HUES48 (cell line): ENCODE data around the gene FBXL7.

ENCODE experiments used
- H3K27ac ChIP-seq: one replicate; pipeline ENCODE4 v1.7.0; 2013; ENCODE audit warnings: low read depth, low read length, inconsistent platforms
- H3K27me3 ChIP-seq: 2 replicates; pipeline ENCODE4 v1.6.1; 2013; ENCODE audit warnings: mild to moderate bottlenecking, low read length; ENCODE audit not compliant: control insufficient read depth, insufficient read depth
- H3K36me3 ChIP-seq: 2 replicates; pipeline ENCODE4 v1.6.1; 2013; ENCODE audit warnings: low read length; ENCODE audit not compliant: control insufficient read depth, insufficient read depth
- H3K4me1 ChIP-seq: 2 replicates; pipeline ENCODE4 v1.6.1; 2013; ENCODE audit warnings: mild to moderate bottlenecking, low read length; ENCODE audit not compliant: control insufficient read depth, insufficient read depth
- H3K4me3 ChIP-seq: 2 replicates; pipeline ENCODE4 v1.5.1; 2013; ENCODE audit warnings: mild to moderate bottlenecking, low read depth, low read length
- H3K9ac ChIP-seq: 2 replicates; pipeline ENCODE4 v1.6.1; 2013; ENCODE audit warnings: mild to moderate bottlenecking, low read depth, low read length, moderate library complexity
- H3K9me3 ChIP-seq: 2 replicates; pipeline ENCODE4 v1.6.1; 2013; ENCODE audit warnings: low read length; ENCODE audit not compliant: control insufficient read depth, insufficient read depth

Gene FBXL7

GRCh38 chr5:15560421-15560820 lies 60.4 kb downstream of the FBXL7 start:
- H3K9me3 ChIP-seq, result no peaks in the 10 kb centered on the region
- H3K36me3 ChIP-seq, result no peaks in the 10 kb centered on the region
- H3K9ac ChIP-seq, result no peak overlapping the region
- H3K27me3 ChIP-seq, result no peaks in the 10 kb centered on the region
- no peak overlapping the region for H3K27ac ChIP-seq
- no peak overlapping the region for H3K4me3 ChIP-seq
- H3K4me1 ChIP-seq, result peaks cover 8% of the 10 kb centered on the region; the same call in 1 of the 2 replicates

- H3K4me1 ChIP-seq, result peaks cover 7% of the 10 kb centered on the region; the same call in 1 of the 2 replicates
- H3K27ac ChIP-seq, result no peak overlapping the region
- H3K9me3 ChIP-seq, result no peaks in the 10 kb centered on the region
- H3K36me3 ChIP-seq, result no peaks in the 10 kb centered on the region
- no peak overlapping the region for H3K4me3 ChIP-seq
- H3K9ac ChIP-seq, result no peak overlapping the region
- H3K27me3 ChIP-seq, result no peaks in the 10 kb centered on the region
Observed at GRCh38 chr5:15564523-15564922, 64.5 kb downstream of the FBXL7 start.

DNA sequence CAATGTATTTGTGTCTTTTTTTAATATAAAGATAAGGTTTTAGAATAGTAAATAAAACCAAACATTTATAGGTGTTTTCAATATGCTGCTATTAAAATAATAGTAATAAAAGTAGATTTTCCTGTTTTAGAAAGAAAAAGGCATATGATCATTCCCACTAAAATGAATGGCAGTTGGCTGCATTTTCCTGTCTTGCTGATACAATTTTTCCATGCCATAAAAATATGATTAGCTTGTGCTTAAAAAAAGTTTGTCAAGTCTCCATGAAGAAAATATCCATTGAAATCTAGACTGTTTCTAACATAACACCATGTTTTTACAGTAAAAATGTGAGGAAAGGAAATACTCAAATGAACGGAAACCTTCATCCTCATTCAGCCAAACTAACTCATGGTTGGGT lies 65.0 kb downstream of the FBXL7 start:
- no peaks in the 10 kb centered on the region for H3K27me3 ChIP-seq
- H3K4me1 ChIP-seq, result peaks cover 7% of the 10 kb centered on the region; the same call in 1 of the 2 replicates
- H3K27ac ChIP-seq, result no peak overlapping the region
- H3K4me3 ChIP-seq, result no peak overlapping the region
- no peaks in the 10 kb centered on the region for H3K9me3 ChIP-seq
- H3K9ac ChIP-seq, result no peak overlapping the region
- no peaks in the 10 kb centered on the region for H3K36me3 ChIP-seq

- Histone ChIP-seq H3K4me3 (no peak overlapping the region), H3K27me3 (no peaks in the 10 kb centered on the region), H3K27ac (no peak overlapping the region), H3K9ac (no peak overlapping the region), H3K4me1 (peaks cover 9% of the 10 kb centered on the region), H3K36me3 (no peaks in the 10 kb centered on the region), H3K9me3 (no peaks in the 10 kb centered on the region)
Observed at GRCh38 chr5:15566306-15566705, 66.3 kb downstream of the FBXL7 start.

DNA sequence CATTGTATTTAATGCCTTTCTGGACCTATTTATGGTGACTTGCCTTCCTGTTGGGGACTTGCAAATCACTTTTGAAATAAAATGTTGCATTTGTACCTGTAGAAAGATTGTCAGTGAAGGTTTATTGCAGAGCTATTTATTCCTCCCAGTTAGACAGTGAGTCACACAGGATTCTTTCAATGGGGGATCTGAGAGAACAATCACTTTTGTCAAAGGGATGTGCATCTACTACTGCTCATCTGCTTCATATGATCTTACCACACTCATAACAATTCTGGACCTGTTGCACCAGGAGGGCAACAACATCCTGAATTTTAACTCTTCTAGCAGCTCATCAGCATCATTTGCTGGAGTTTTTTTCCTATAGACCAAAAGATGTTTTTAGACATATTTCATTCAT lies 66.8 kb downstream of the FBXL7 start:
- H3K36me3 ChIP-seq, result no peaks in the 10 kb centered on the region
- H3K27ac ChIP-seq, result no peak overlapping the region
- H3K9me3 ChIP-seq, result no peaks in the 10 kb centered on the region
- no peak overlapping the region for H3K4me3 ChIP-seq
- peaks cover 10% of the 10 kb centered on the region for H3K4me1 ChIP-seq
- no peaks in the 10 kb centered on the region for H3K27me3 ChIP-seq
- no peak overlapping the region for H3K9ac ChIP-seq

DNA sequence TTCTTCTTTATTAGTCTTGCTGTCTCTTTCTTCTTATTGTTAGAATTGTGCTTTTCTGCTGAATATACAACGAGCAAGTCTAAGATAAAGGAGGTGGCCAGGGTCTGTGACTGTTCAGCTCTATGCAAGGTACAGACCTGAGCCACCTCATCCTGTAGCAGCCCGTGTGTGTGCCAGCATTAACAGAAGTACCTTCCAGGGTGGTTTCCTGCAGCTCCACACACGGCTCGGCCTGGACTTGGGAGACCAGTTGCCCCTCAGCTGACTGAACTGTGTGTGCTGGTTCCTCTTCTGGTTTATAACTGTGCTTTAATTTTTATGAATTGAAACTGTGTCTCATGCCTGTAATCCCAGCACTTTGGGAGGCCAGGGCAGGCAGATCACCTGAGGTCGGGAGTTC lies 70.5 kb downstream of the FBXL7 start:
- no peak overlapping the region for H3K27ac ChIP-seq
- H3K36me3 ChIP-seq, result no peaks in the 10 kb centered on the region
- no peak overlapping the region for H3K4me3 ChIP-seq
- H3K9me3 ChIP-seq, result no peaks in the 10 kb centered on the region
- peaks cover 4% of the 10 kb centered on the region for H3K4me1 ChIP-seq
- H3K9ac ChIP-seq, result no peak overlapping the region
- H3K27me3 ChIP-seq, result no peaks in the 10 kb centered on the region

- no peaks in the 10 kb centered on the region for H3K36me3 ChIP-seq
- H3K4me1 ChIP-seq, result peaks cover 4% of the 10 kb centered on the region
- H3K9ac ChIP-seq, result no peak overlapping the region
- H3K27me3 ChIP-seq, result no peaks in the 10 kb centered on the region
- H3K9me3 ChIP-seq, result no peaks in the 10 kb centered on the region
- no peak overlapping the region for H3K4me3 ChIP-seq
- no peak overlapping the region for H3K27ac ChIP-seq
Observed at GRCh38 chr5:15571081-15571480, 71.1 kb downstream of the FBXL7 start.

DNA sequence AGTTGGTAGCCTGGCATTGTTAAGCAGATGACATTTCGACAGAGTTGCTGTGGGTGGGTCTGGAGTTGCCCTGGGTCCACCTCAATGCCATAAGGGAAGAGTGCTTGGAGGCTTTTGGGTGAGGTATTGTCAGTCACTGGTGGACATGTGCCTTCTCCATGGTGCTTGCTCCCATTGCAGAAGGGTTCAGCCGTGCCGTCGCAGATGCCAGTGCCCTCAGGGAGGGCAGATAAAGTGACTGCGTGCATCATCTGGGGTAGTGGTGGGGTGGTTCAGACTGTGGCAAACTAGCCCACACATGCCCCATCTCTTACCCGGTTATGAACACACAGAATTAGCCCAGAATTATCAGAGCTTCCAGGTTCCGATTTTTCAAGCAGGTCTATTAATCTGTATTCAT lies 71.6 kb downstream of the FBXL7 start:
- H3K27me3 ChIP-seq, result no peaks in the 10 kb centered on the region
- H3K9ac ChIP-seq, result no peak overlapping the region
- H3K4me1 ChIP-seq, result peaks cover 4% of the 10 kb centered on the region
- no peak overlapping the region for H3K4me3 ChIP-seq
- no peaks in the 10 kb centered on the region for H3K9me3 ChIP-seq
- no peak overlapping the region for H3K27ac ChIP-seq
- no peaks in the 10 kb centered on the region for H3K36me3 ChIP-seq

GRCh38 chr5:15573590-15573989 lies 73.6 kb downstream of the FBXL7 start:
- H3K4me1 ChIP-seq, result peaks cover 4% of the 10 kb centered on the region
- H3K27me3 ChIP-seq, result no peaks in the 10 kb centered on the region
- H3K27ac ChIP-seq, result no peak overlapping the region
- no peaks in the 10 kb centered on the region for H3K9me3 ChIP-seq
- H3K9ac ChIP-seq, result no peak overlapping the region
- H3K36me3 ChIP-seq, result no peaks in the 10 kb centered on the region
- H3K4me3 ChIP-seq, result no peak overlapping the region

- Histone ChIP-seq H3K9ac (no peak overlapping the region), H3K9me3 (no peaks in the 10 kb centered on the region), H3K36me3 (no peaks in the 10 kb centered on the region), H3K4me1 (peaks cover 4% of the 10 kb centered on the region), H3K27ac (no peak overlapping the region), H3K27me3 (no peaks in the 10 kb centered on the region), H3K4me3 (no peak overlapping the region)
Observed at GRCh38 chr5:15574128-15574527, 74.1 kb downstream of the FBXL7 start.

DNA sequence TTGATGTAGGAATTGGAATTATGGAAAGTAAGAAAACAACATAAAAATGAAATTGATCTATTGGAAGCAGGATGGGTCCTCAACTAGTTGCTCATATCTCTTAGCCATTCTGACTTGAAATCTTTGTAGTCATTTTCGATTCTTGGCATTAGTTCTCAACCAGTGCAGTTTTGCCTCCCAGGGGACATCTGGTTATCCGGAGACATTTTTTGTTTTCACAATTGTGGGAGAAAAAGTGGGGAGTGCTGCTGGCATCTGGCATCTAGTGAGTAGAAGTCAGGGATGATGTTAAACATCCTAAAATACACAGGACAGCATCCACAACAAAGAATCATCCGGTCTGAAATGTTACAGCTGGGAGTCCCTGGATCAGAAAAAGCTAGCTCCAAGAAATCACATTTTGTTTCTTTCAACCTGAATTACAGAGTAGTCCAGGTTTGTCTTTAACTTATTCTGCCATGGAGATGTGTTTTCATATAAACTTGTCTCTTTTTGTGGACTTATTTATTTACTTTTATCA lies 74.9 kb downstream of the FBXL7 start:
- H3K27me3 ChIP-seq, result no peaks in the 10 kb centered on the region
- no peak overlapping the region for H3K4me3 ChIP-seq
- peaks cover 4% of the 10 kb centered on the region for H3K4me1 ChIP-seq
- no peaks in the 10 kb centered on the region for H3K9me3 ChIP-seq
- no peak overlapping the region for H3K9ac ChIP-seq
- H3K27ac ChIP-seq, result no peak overlapping the region
- H3K36me3 ChIP-seq, result no peaks in the 10 kb centered on the region

DNA sequence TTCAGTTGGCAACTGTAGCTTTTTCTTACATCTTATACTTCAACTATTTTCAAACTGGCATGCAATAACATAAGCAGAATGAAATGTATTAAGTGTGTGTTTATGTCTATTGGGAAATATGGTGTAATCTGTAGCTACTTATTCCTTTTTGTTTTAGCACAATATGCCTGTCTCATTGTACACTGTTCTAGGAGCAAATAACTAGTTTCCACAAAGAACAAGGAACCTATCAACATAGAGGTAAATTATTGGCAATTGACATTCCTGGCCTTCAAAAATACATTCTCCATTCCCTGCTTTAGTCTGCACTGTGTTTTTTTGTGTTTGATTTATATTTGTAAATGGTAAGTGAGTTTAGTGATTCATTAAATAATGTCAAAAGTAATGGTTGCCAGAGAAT lies 75.7 kb downstream of the FBXL7 start:
- Histone ChIP-seq H3K36me3 (no peaks in the 10 kb centered on the region), H3K27ac (no peak overlapping the region), H3K9ac (no peak overlapping the region), H3K9me3 (no peaks in the 10 kb centered on the region), H3K27me3 (no peaks in the 10 kb centered on the region), H3K4me3 (no peak overlapping the region), H3K4me1 (peaks cover 4% of the 10 kb centered on the region)
